Measurements from ENCODE around the gene PSG2.
"Not testable (repeated sequence)": the region's sequence is repeated elsewhere in the genome, so short reads cannot be mapped to it uniquely, and the experiment has no call there.

The PSG2 gene

GRCh38 chr19:43078311-43078710 is 4.2 kb downstream of the PSG2 start:
- no peak for DNase-seq (ENCODE audit: low read depth in 1 of 2, low spot score in 1 of 2)

DNA sequence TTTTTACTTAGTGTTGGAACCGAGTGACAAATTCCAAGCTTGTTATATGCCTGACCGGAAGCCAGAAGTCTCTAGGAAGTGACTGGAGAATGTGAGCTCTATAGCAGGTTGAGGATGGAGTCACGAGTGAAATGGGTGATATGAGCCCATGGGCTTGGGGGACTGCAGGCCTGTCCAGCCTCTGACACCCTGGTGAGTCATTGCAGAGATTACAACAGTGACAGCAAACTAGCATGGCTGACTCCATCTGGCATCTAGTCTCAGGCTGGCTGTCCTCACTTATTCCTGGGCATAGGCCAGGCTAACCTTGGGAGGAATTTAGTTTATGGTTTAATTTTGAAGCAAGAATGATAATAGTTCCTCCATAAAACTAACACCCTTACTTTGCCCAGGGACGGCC is 4.6 kb downstream of the PSG2 start:
- not testable (repeated sequence) for DNase-seq (ENCODE audit: low read depth in 1 of 2, low spot score in 1 of 2)

GRCh38 chr19:43062418-43062817 is 20.1 kb downstream of the PSG2 start:
- DNase-seq (ENCODE audit: low read depth in 1 of 2, low spot score in 1 of 2), result not testable (repeated sequence)

DNA sequence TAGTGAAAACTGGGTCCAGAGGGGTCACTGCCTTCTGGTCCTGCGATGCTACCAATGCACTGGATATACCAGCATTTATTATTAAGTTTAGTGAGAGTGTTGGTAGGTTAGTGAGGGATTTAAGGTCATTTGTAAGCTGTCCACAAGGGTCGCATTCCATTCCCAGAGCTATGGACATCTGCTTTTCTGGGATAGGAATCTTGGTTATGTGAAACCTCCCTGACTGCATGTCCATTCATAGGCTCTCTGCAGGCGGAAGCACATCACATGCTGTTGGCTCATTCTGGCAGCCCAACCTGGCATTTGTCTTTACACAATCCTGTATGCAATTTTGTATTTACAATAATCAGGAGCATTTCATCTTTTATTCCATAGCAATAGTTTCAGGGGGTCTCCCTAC is 21.2 kb downstream of the PSG2 start:
- not testable (repeated sequence) for DNase-seq (ENCODE audit: low read depth in 1 of 2, low spot score in 1 of 2)

DNA sequence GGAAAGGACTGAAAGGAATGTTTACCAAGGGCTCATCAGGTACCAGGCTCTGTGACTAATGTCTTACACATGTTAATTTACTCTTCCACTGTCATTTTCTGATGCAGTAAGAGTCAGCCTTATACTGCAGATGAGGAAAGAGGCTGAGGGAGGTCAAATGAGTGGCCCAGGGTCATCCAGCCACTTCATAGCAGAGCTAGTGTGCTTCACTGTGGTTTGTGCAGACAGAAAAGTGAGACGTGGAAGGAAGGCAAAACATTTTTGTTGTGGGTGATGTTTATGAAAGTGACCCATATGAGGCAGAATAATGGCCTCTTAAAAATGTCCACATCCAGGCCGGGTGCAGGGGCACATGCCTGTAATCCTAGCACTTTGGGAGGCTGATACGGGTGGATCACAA is 22.2 kb downstream of the PSG2 start:
- DNase-seq (ENCODE audit: low read depth in 1 of 2, low spot score in 1 of 2), result not testable (repeated sequence)

- DNase-seq (ENCODE audit: low read depth in 1 of 2, low spot score in 1 of 2), result not testable (repeated sequence)
Observed at GRCh38 chr19:43059482-43059881, 23.0 kb downstream of the PSG2 start.

DNA sequence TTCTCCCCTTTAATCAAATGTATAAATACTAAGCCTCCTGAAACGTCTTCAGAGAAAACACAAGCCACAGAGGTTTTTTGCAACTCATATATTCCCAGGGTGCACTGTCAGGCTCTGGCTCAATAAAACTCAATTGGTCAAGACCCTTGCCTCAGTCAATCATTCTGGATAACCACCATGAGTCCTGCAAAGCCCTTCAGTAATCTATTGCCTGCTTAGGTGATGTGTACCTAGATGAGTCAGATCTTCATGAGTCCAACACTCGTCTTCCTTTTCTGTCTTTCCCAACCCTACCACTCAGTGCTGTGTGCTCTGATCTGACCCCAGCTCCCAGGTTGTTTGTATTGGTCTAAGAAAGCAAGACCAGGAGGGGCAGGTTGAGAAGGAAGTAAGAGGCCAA is 24.1 kb downstream of the PSG2 start:
- DNase-seq (ENCODE audit: low read depth in 1 of 2, low spot score in 1 of 2), result not testable (repeated sequence)

GRCh38 chr19:43047966-43048365 is 34.5 kb downstream of the PSG2 start:
- DNase-seq (ENCODE audit: low read depth in 1 of 2, low spot score in 1 of 2), result not testable (repeated sequence)

GRCh38 chr19:43046578-43046977 is 35.9 kb downstream of the PSG2 start:
- not testable (repeated sequence) for DNase-seq (ENCODE audit: low read depth in 1 of 2, low spot score in 1 of 2)

DNA sequence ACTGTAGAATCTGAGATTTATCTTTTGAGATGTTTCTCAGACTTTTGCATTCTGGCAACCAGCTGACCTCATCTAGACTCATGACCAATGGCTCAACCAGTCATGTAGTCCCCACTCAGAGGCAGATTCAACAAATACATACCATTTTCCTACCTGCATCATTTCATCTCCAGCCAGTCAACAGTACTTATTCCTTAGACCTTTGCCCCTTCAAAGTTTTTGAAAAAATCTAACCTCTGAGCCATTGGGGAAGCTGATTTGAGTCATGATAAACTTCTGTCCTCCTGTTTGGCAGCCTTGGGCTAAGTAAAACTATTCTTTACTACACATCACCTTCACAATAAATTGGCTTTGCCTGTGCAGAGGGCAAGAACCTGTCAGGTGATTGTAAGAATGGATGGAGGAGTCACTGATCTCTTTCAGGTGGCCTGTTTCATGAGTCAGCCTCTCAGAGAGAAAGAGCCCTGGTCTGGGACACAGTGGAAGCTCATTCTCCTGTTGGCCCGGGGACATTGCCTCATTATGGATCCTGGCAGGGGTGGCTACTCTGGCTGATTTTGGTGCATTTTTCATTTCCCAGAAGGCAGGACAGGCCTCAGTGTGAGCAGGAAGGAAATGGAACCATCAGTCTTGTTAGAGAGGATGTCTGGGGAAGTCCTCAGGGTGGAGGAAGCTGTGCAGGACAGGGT is 38.9 kb downstream of the PSG2 start:
- not testable (repeated sequence) for DNase-seq (ENCODE audit: low read depth in 1 of 2, low spot score in 1 of 2)

GRCh38 chr19:43031645-43032044 is 50.9 kb downstream of the PSG2 start:
- not testable (repeated sequence) for DNase-seq (ENCODE audit: low read depth in 1 of 2, low spot score in 1 of 2)

DNA sequence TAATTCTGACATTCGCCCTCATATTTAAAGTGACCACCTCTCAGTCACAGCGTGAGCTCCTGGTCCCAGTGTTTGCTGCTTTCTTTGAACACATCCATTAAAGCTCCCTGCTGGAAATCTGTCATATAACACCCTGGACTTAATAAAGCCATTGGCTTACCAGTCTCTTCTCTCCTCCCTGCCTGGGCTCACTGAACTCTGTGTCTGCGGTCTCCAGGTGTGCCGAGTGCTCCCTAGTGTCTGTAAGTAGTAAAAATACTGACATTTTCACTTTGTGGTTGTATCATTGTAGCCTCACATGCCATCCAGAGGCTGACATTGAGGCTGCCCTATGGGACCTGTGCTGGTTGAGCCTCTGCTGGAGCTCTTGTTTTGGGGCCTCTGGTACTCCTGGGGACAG is 53.6 kb downstream of the PSG2 start:
- no peak for DNase-seq (ENCODE audit: low read depth in 1 of 2, low spot score in 1 of 2)

GRCh38 chr19:43027985-43028384 is 54.5 kb downstream of the PSG2 start:
- DNase-seq (ENCODE audit: low read depth in 1 of 2, low spot score in 1 of 2), result not testable (repeated sequence)

- not testable (repeated sequence) for DNase-seq (ENCODE audit: low read depth in 1 of 2, low spot score in 1 of 2)
Observed at GRCh38 chr19:43027061-43027460, 55.4 kb downstream of the PSG2 start.

GRCh38 chr19:43026369-43026768 is 56.1 kb downstream of the PSG2 start, which contains the start of gene PSG11:
Gene PSG11, minus strand, starts transcription at chr19:43026469. Its CDS starts 97 bp downstream, at chr19:43026372.
- DNase-seq (ENCODE audit: low read depth in 1 of 2, low spot score in 1 of 2), result not testable (repeated sequence)

GRCh38 chr19:43022098-43022497 is 60.4 kb downstream of the PSG2 start:
- DNase-seq (ENCODE audit: low read depth in 1 of 2, low spot score in 1 of 2), result not testable (repeated sequence)

DNA sequence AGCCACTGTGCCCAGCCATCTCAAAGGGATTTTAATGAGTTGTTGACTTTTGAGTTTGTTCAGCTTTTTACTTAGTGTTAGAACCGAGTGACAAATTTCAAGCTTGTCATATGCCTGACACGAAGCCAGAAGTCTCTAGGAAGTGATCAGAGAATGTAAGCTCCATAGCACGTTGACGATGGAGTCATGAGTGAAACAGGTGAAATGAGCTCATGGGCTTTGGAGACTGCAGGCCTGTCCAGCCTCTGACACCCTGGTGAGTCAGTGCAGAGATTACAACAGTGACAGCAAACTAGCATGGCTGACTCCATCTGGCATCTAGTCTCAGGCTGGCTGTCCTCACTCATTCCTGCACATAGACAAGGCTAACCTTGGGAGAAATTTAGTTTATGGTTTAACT is 60.9 kb downstream of the PSG2 start:
- not testable (repeated sequence) for DNase-seq (ENCODE audit: low read depth in 1 of 2, low spot score in 1 of 2)

- not testable (repeated sequence) for DNase-seq (ENCODE audit: low read depth in 1 of 2, low spot score in 1 of 2)
Observed at GRCh38 chr19:43019588-43019987, 62.9 kb downstream of the PSG2 start.
